HepG2 (cell line): Measurements from ENCODE around the gene NBPF15. TPM values are rescaled to one million over a fixed set of nuclear protein-coding genes. Genes with fewer than 3 reads are reported as not detected.
A peak's percentile ranks its signal among the peaks of the same experiment; 100 is the strongest.
"Not testable (repeated sequence)": the region's sequence is repeated elsewhere in the genome, so short reads cannot be mapped to it uniquely, and the experiment has no call there.

Experiments
- ATAC-seq: fragments of 200-7000 bp; cut with Tn5 transposase; 3 replicates; pipeline ENCODE4 v1.9.1; 2020; ENCODE audit warnings: mild to moderate bottlenecking, moderate library complexity
- BruUV-seq: library from RNA; stranded (reverse); fragments of 400-500 nt; replicated peaks from 2 replicates; lab custom pipeline; 2021; lab: Mats Ljungman, UMichigan
- CTCF ChIA-PET: fragments of 300-600 bp; formaldehyde crosslinking; extraction: SDS; loops from one replicate; lab custom pipeline; 2021; ENCODE audit warnings: low total read pairs, inconsistent platforms, low intra/inter-chr PET ratio; lab: Yijun Ruan, JAX
- POLR2A ChIA-PET: fragments of 350-600 bp; sonication (Branson Sonifier 250); formaldehyde crosslinking; loops from one replicate; lab custom pipeline; 2020; ENCODE audit warnings: antibody characterized with exemption, inconsistent platforms; lab: Yijun Ruan, JAX
- DNase-seq: peaks from one replicate; pipeline ENCODE4 v3.0.0-alpha.2; 2015; ENCODE audit warnings: low spot score
- FAIRE-seq: peaks from 3 replicates; lab custom pipeline; 2011; peaks lifted over from hg19 to GRCh38; lab: Jason Lieb, UNC
- H2AFZ ChIP-seq: one replicate; pipeline ENCODE4 v1.6.1; 2011; ENCODE audit warnings: low read length, inconsistent platforms
- H3K27ac ChIP-seq: fragments of 300-600 bp; 3 replicates; pipeline ENCODE4 v1.8.0; 2011; ENCODE audit warnings: mixed run types, mild to moderate bottlenecking, mixed read lengths, low read length, inconsistent platforms; ENCODE audit not compliant: insufficient read depth; ENCODE audit errors: extremely low read length
- H3K27me3 ChIP-seq, 2 experiments: fragments of 200-600 bp in 1 of 2; 2 replicates in 1 of 2; 3 replicates in 1 of 2; pipeline versions ENCODE4 v1.6.0 to v1.8.0; 2011; ENCODE audit warnings: low read length in 2 of 2, mild to moderate bottlenecking in 2 of 2, moderate library complexity in 2 of 2, inconsistent platforms in 1 of 2; ENCODE audit not compliant: insufficient read depth in 2 of 2, control insufficient read depth in 1 of 2
- H3K36me3 ChIP-seq, 2 experiments: fragments of 200-600 bp in 1 of 2; replicated peaks in 1 of 2; 2 replicates in 1 of 2; 3 replicates in 1 of 2; pipeline versions ENCODE4 v1.5.1 to v1.8.0; 2011; ENCODE audit warnings: low read length in 2 of 2, inconsistent platforms in 1 of 2; ENCODE audit not compliant: insufficient read depth in 2 of 2, control insufficient read depth in 1 of 2
- H3K4me1 ChIP-seq: 2 replicates; pipeline ENCODE4 v1.5.1; 2012; ENCODE audit warnings: low read length, inconsistent platforms; ENCODE audit not compliant: insufficient read depth
- H3K4me2 ChIP-seq: 2 replicates; pipeline ENCODE4 v1.6.0; 2011; ENCODE audit warnings: low read depth, low read length, inconsistent platforms
- H3K4me3 ChIP-seq, 3 experiments: fragments of 200-600 bp in 1 of 3; sonication (generic), shearing (Covaris generic) in 1 of 3; replicated peaks in 1 of 3; 2 replicates each; pipeline ENCODE4 v1.5.1; 2011 to 2016; ENCODE audit warnings: low read length in 3 of 3, inconsistent platforms in 2 of 3, low read depth in 2 of 3, mild to moderate bottlenecking in 2 of 3, control low read depth in 1 of 3, mixed read lengths in 1 of 3; ENCODE audit not compliant: insufficient read depth in 1 of 3
- H3K79me2 ChIP-seq: one replicate; pipeline ENCODE4 v1.6.1; 2011; ENCODE audit warnings: low read length, inconsistent platforms; ENCODE audit not compliant: insufficient read depth
- H3K9ac ChIP-seq: 2 replicates; pipeline ENCODE4 v1.6.0; 2011; ENCODE audit warnings: mild to moderate bottlenecking, low read depth, low read length, inconsistent platforms; ENCODE audit not compliant: insufficient read depth
- H3K9me3 ChIP-seq: 2 replicates; pipeline ENCODE4 v1.5.1; 2012; ENCODE audit warnings: mild to moderate bottlenecking, low read length
- H4K20me1 ChIP-seq: 2 replicates; pipeline ENCODE4 v1.6.0; 2011; ENCODE audit warnings: inconsistent platforms, mild to moderate bottlenecking, low read length, moderate library complexity; ENCODE audit not compliant: insufficient read depth
- CEBPB ChIP-seq: IDR thresholded peaks from 2 replicates; pipeline ENCODE4 v1.6.1; 2011; ENCODE audit warnings: low read depth, low read length, improper control_type of control experiment, borderline replicate concordance
- CEBPG ChIP-seq: IDR thresholded peaks from 2 replicates; pipeline ENCODE4 v1.6.1; 2016
- MAF1 ChIP-seq: sonication (generic); formaldehyde crosslinking; IDR thresholded peaks from 2 replicates; pipeline ENCODE4 v1.5.0; 2020; ENCODE audit warnings: missing genetic modification reagents, borderline replicate concordance
- ZFY ChIP-seq: sonication (generic); formaldehyde crosslinking; IDR thresholded peaks from 2 replicates; pipeline ENCODE4 v1.4.0; 2020; ENCODE audit warnings: missing genetic modification reagents
- ZNF24 ChIP-seq: fragments of 450-650 bp; IDR thresholded peaks from 2 replicates; pipeline ENCODE4 v1.6.1; 2017; ENCODE audit warnings: antibody characterized with exemption, mild to moderate bottlenecking
- WGBS: methylation state at CpG from one replicate; pipeline ENCODE4 v1.1.6; 2017; ENCODE audit warnings: low lambda C conversion rate; 5-methylcytosine and 5-hydroxymethylcytosine counted together
- in situ Hi-C: cut with HindIII; loops from 2 replicates; pipeline ENCODE4 v1.10.0; 2017; ENCODE audit warnings: low pct_unique_long_range_greater_than_20kb; ENCODE audit not compliant: extremely low pct_ligation_motif_present
- intact Hi-C: fragments of 100-400 bp; cut with micrococcal nuclease; formaldehyde crosslinking; loops from one replicate; pipeline ENCODE4 v1.10.0; 2022; ENCODE audit not compliant: unreplicated experiment
- polyA plus RNA-seq, 8 experiments: library from polyadenylated mRNA; depleted of rRNA in 3 of 8; stranded (reverse) in 7 of 8; unstranded in 1 of 8; fragments of >200 nt; fragmentation: Illumina TruSeq in 4 of 8; extraction: Trizol in 4 of 8; gene quantifications; 2 replicates each; pipeline versions ENCODE4 v1.2.1 to v1.2.3, GENCODE V29; 2011 to 2016; ENCODE audit warnings: low read depth in 4 of 8, missing spikeins in 1 of 8, mixed read lengths in 1 of 8; ENCODE audit not compliant: insufficient read depth in 1 of 8
- total RNA-seq, 5 experiments: library from RNA; depleted of rRNA; stranded (reverse); fragments of >200 nt; fragmentation: Illumina TruSeq; extraction: Trizol; gene quantifications; 2 replicates each; pipeline ENCODE4 v1.2.3, GENCODE V29; 2016; ENCODE audit warnings: low read depth in 1 of 5
- TF ChIP-seq, protein P1 (sequence below): IDR thresholded peaks from 2 replicates; pipeline ENCODE4 v1.6.1; 2016; ENCODE audit warnings: mild to moderate bottlenecking
- TF ChIP-seq, protein P2 (sequence below): sonication (generic); formaldehyde crosslinking; IDR thresholded peaks from 2 replicates; pipeline ENCODE4 v1.4.0; 2020; ENCODE audit warnings: missing genetic modification reagents
- TF ChIP-seq, protein P3 (sequence below): sonication (generic); formaldehyde crosslinking; IDR thresholded peaks from 2 replicates; pipeline ENCODE4 v1.5.0; 2020; ENCODE audit warnings: mild to moderate bottlenecking, missing genetic modification reagents, moderate library complexity
- TF ChIP-seq, protein P4 (sequence below), 2 experiments: sonication (generic) in 1 of 2; formaldehyde crosslinking in 1 of 2; IDR thresholded peaks; 2 replicates each; pipeline versions ENCODE4 v1.4.0 to v1.6.1; 2018 to 2020; ENCODE audit warnings: missing genetic modification reagents in 2 of 2, borderline replicate concordance in 1 of 2, low read depth in 1 of 2, mild to moderate bottlenecking in 1 of 2, missing biosample characterization in 1 of 2
- TF ChIP-seq, protein P5 (sequence below): sonication (generic); formaldehyde crosslinking; IDR thresholded peaks from 2 replicates; pipeline ENCODE4 v1.5.1; 2020; ENCODE audit warnings: mild to moderate bottlenecking, missing genetic modification reagents, moderate library complexity

NBPF15 gene
- total and polyA plus RNA-seq, 2 of the 13 experiments (the other 11 are each of a cell fraction or from before 2014, with no cell fraction given), result 15.5 to 21.2 TPM

DNA sequence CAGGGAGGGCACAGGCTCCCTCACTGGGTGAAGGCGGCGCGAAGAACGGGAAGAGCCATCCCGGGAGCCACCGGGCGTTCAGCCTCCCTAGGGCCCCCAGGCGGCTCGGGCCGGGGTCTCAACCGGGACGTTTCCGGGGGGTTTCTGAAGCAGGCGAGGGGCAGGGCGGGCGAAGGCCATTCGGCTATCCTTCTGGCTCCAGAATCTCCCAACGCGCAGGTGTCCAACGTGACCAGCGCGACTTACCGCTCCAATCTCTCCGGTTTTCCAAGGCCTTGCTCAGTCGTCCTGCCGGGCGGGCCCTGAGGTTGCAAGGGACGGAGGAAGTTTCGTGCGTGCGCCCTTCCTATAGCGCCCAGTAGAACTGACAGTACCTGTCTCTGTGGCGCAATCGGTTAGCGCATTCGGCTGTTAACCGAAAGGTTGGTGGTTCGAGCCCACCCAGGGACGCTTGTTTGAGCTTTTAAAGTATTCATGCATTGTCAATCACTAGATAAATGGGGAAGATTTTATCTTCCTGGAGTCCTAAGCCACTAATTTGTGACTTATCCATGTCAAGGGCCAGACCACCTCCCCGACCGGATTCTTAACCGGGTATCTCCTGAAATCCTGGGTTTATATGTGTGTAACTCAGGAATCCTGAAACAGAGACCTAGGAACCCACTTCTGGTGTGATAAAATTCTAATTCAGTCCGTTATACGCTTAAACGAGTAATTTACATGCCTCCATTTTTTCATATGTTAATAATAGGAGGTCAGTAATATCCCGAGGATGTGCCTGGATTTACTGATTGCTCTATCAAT lies 42.4 kb downstream of the NBPF15 start:
- DNase-seq, result peak; percentile 37
- not testable (repeated sequence) for H2AFZ ChIP-seq
- TF ChIP-seq CEBPG (CRISPR knock-in tag) (peak; percentile 81), ZNF24 (peak; percentile 76), CEBPB (peak; percentile 9; the same call in 1 of the 2 replicates), MAF1 (CRISPR knock-in tag) (0 out of 2 replicates have a peak, but pooled peaks have one; percentile 31), ZFY (CRISPR knock-in tag) (peak; percentile 27; the same call in 1 of the 2 replicates)
- TF ChIP-seq, protein P1, sequence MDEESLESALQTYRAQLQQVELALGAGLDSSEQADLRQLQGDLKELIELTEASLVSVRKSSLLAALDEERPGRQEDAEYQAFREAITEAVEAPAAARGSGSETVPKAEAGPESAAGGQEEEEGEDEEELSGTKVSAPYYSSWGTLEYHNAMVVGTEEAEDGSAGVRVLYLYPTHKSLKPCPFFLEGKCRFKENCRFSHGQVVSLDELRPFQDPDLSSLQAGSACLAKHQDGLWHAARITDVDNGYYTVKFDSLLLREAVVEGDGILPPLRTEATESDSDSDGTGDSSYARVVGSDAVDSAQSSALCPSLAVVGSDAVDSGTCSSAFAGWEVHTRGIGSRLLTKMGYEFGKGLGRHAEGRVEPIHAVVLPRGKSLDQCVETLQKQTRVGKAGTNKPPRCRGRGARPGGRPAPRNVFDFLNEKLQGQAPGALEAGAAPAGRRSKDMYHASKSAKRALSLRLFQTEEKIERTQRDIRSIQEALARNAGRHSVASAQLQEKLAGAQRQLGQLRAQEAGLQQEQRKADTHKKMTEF (CRISPR knock-in tag), result peak; percentile 41; the same call in 1 of the 2 replicates
- TF ChIP-seq, protein P2, sequence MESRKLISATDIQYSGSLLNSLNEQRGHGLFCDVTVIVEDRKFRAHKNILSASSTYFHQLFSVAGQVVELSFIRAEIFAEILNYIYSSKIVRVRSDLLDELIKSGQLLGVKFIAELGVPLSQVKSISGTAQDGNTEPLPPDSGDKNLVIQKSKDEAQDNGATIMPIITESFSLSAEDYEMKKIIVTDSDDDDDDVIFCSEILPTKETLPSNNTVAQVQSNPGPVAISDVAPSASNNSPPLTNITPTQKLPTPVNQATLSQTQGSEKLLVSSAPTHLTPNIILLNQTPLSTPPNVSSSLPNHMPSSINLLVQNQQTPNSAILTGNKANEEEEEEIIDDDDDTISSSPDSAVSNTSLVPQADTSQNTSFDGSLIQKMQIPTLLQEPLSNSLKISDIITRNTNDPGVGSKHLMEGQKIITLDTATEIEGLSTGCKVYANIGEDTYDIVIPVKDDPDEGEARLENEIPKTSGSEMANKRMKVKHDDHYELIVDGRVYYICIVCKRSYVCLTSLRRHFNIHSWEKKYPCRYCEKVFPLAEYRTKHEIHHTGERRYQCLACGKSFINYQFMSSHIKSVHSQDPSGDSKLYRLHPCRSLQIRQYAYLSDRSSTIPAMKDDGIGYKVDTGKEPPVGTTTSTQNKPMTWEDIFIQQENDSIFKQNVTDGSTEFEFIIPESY, result 0 out of 2 replicates have a peak, but pooled peaks have one; percentile 11
- TF ChIP-seq, protein P3, sequence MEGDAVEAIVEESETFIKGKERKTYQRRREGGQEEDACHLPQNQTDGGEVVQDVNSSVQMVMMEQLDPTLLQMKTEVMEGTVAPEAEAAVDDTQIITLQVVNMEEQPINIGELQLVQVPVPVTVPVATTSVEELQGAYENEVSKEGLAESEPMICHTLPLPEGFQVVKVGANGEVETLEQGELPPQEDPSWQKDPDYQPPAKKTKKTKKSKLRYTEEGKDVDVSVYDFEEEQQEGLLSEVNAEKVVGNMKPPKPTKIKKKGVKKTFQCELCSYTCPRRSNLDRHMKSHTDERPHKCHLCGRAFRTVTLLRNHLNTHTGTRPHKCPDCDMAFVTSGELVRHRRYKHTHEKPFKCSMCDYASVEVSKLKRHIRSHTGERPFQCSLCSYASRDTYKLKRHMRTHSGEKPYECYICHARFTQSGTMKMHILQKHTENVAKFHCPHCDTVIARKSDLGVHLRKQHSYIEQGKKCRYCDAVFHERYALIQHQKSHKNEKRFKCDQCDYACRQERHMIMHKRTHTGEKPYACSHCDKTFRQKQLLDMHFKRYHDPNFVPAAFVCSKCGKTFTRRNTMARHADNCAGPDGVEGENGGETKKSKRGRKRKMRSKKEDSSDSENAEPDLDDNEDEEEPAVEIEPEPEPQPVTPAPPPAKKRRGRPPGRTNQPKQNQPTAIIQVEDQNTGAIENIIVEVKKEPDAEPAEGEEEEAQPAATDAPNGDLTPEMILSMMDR (CRISPR knock-in tag), result 0 out of 2 replicates have a peak, but pooled peaks have one; percentile 8
- TF ChIP-seq, protein P4, sequence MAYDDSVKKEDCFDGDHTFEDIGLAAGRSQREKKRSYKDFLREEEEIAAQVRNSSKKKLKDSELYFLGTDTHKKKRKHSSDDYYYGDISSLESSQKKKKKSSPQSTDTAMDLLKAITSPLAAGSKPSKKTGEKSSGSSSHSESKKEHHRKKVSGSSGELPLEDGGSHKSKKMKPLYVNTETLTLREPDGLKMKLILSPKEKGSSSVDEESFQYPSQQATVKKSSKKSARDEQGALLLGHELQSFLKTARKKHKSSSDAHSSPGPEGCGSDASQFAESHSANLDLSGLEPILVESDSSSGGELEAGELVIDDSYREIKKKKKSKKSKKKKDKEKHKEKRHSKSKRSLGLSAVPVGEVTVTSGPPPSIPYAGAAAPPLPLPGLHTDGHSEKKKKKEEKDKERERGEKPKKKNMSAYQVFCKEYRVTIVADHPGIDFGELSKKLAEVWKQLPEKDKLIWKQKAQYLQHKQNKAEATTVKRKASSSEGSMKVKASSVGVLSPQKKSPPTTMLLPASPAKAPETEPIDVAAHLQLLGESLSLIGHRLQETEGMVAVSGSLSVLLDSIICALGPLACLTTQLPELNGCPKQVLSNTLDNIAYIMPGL (CRISPR knock-in tag; IDR thresholded peaks at IDR 0.05; ENCODE audit: borderline replicate concordance in 1 of 2, low read depth in 1 of 2), result peak; percentile 40 to 73; a peak in 2 of 4 replicates
- TF ChIP-seq, protein P5, sequence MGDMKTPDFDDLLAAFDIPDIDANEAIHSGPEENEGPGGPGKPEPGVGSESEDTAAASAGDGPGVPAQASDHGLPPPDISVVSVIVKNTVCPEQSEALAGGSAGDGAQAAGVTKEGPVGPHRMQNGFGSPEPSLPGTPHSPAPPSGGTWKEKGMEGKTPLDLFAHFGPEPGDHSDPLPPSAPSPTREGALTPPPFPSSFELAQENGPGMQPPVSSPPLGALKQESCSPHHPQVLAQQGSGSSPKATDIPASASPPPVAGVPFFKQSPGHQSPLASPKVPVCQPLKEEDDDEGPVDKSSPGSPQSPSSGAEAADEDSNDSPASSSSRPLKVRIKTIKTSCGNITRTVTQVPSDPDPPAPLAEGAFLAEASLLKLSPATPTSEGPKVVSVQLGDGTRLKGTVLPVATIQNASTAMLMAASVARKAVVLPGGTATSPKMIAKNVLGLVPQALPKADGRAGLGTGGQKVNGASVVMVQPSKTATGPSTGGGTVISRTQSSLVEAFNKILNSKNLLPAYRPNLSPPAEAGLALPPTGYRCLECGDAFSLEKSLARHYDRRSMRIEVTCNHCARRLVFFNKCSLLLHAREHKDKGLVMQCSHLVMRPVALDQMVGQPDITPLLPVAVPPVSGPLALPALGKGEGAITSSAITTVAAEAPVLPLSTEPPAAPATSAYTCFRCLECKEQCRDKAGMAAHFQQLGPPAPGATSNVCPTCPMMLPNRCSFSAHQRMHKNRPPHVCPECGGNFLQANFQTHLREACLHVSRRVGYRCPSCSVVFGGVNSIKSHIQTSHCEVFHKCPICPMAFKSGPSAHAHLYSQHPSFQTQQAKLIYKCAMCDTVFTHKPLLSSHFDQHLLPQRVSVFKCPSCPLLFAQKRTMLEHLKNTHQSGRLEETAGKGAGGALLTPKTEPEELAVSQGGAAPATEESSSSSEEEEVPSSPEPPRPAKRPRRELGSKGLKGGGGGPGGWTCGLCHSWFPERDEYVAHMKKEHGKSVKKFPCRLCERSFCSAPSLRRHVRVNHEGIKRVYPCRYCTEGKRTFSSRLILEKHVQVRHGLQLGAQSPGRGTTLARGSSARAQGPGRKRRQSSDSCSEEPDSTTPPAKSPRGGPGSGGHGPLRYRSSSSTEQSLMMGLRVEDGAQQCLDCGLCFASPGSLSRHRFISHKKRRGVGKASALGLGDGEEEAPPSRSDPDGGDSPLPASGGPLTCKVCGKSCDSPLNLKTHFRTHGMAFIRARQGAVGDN, result peak; percentile 43; the same call in 1 of the 2 replicates

More for the DNA sequence above, 42.4 kb downstream of the NBPF15 start:
- H3K27ac ChIP-seq, H3K27me3 ChIP-seq, in situ Hi-C loops, H3K79me2 ChIP-seq, ATAC-seq, BruUV-seq, POLR2A ChIA-PET, H3K36me3 ChIP-seq, intact Hi-C loops, H3K4me1 ChIP-seq, H4K20me1 ChIP-seq, FAIRE-seq, CTCF ChIA-PET, H3K9me3 ChIP-seq: not testable (repeated sequence)
- 61% methylated on average over 16 of the region's 46 CpGs for WGBS
- Histone ChIP-seq H3K4me3 (peak overlapping the region in 2 of 3 experiments; percentile 49 to 54; a peak in 4 of 6 replicates), H3K9ac (peak overlapping the region; percentile 39; the same call in 1 of the 2 replicates), H3K4me2 (peak overlapping the region; percentile 36; the same call in 1 of the 2 replicates)
